Measurements from ENCODE around the gene INPP5D.

INPP5D gene

GRCh38 chr2:233021771-233022170 is 38.4 kb upstream of the INPP5D start:
- H3K9me3 ChIP-seq (ENCODE audit: severe bottlenecking): no peaks in the 10 kb centered on the region
- no peaks in the 10 kb centered on the region for H3K27me3 ChIP-seq (ENCODE audit: insufficient read depth, low read depth, severe bottlenecking)
- DNase-seq: no peak
- no peak overlapping the region for H3K4me3 ChIP-seq (ENCODE audit: low read depth, low read length)
- TF ChIP-seq CTCF (IDR thresholded peaks at IDR 0.05; ENCODE audit: low read depth, low read length): no peak
- no peaks in the 10 kb centered on the region for H3K36me3 ChIP-seq
- H3K27ac ChIP-seq: no peak overlapping the region

GRCh38 chr2:233022561-233022960 is 37.6 kb upstream of the INPP5D start:
- Histone ChIP-seq H3K27me3 (ENCODE audit: insufficient read depth, low read depth, severe bottlenecking) (no peaks in the 10 kb centered on the region), H3K27ac (no peak overlapping the region), H3K4me3 (ENCODE audit: low read depth, low read length) (no peak overlapping the region), H3K9me3 (ENCODE audit: severe bottlenecking) (no peaks in the 10 kb centered on the region), H3K36me3 (no peaks in the 10 kb centered on the region)
- no peak for DNase-seq
- TF ChIP-seq CTCF (IDR thresholded peaks at IDR 0.05; ENCODE audit: low read depth, low read length): no peak

- Histone ChIP-seq H3K4me3 (ENCODE audit: low read depth, low read length) (no peak overlapping the region), H3K27ac (no peak overlapping the region), H3K36me3 (no peaks in the 10 kb centered on the region), H3K27me3 (ENCODE audit: insufficient read depth, low read depth, severe bottlenecking) (no peaks in the 10 kb centered on the region), H3K9me3 (ENCODE audit: severe bottlenecking) (no peaks in the 10 kb centered on the region)
- no peak for TF ChIP-seq CTCF (IDR thresholded peaks at IDR 0.05; ENCODE audit: low read depth, low read length)
- DNase-seq: no peak
Observed at GRCh38 chr2:233023007-233023760, 37.0 kb upstream of the INPP5D start.

- H3K4me3 ChIP-seq (ENCODE audit: low read depth, low read length): no peak overlapping the region
- no peak overlapping the region for H3K27ac ChIP-seq
- no peaks in the 10 kb centered on the region for H3K27me3 ChIP-seq (ENCODE audit: insufficient read depth, low read depth, severe bottlenecking)
- TF ChIP-seq CTCF (IDR thresholded peaks at IDR 0.05; ENCODE audit: low read depth, low read length): no peak
- no peaks in the 10 kb centered on the region for H3K36me3 ChIP-seq
- no peaks in the 10 kb centered on the region for H3K9me3 ChIP-seq (ENCODE audit: severe bottlenecking)
- DNase-seq: no peak
Observed at GRCh38 chr2:233023761-233024410, 36.3 kb upstream of the INPP5D start.

GRCh38 chr2:233025706-233026105 is 34.4 kb upstream of the INPP5D start:
- Histone ChIP-seq H3K27me3 (ENCODE audit: insufficient read depth, low read depth, severe bottlenecking) (no peaks in the 10 kb centered on the region), H3K4me3 (ENCODE audit: low read depth, low read length) (no peak overlapping the region), H3K36me3 (no peaks in the 10 kb centered on the region), H3K9me3 (ENCODE audit: severe bottlenecking) (no peaks in the 10 kb centered on the region), H3K27ac (no peak overlapping the region)
- peak; percentile 28 for DNase-seq
- no peak for TF ChIP-seq CTCF (IDR thresholded peaks at IDR 0.05; ENCODE audit: low read depth, low read length)

Measured in WERI-Rb-1 (cell line).